Transverse colon (tissue), 4 donors: ENCODE measurements around the gene SHCBP1L.

Source experiments
- CTCF ChIP-seq, 5 experiments: fragments of 200-600 bp in 3 of 5; fragments of 450-650 bp in 2 of 5; sonication (generic) in 3 of 5; IDR thresholded peaks; 1 replicate in 2 of 5; 2 replicates in 3 of 5; pipeline ENCODE4 v1.5.1; 2016 to 2017; ENCODE audit warnings: antibody characterized with exemption in 5 of 5, inconsistent platforms in 3 of 5, mild to moderate bottlenecking in 2 of 5, moderate library complexity in 1 of 5
- POLR2A ChIP-seq: fragments of 450-650 bp; IDR thresholded peaks from one replicate; pipeline ENCODE4 v1.6.1; 2016; ENCODE audit warnings: antibody characterized with exemption, mild to moderate bottlenecking, moderate library complexity
- POLR2AphosphoS5 ChIP-seq, 3 donors: sonication (generic); formaldehyde crosslinking; IDR thresholded peaks; one replicate each; pipeline ENCODE4 v1.6.1; 2016; ENCODE audit warnings: antibody characterized with exemption in 3 of 3

- TF ChIP-seq CTCF (IDR thresholded peaks at IDR 0.05) (no peak), POLR2A (no peak), POLR2AphosphoS5 (IDR thresholded peaks at IDR 0.05) (no peak)
These were observed 42.9 kb upstream of the SHCBP1L start for GRCh38 chr1:182995894-182996293.
